NCI-H128 (cell line): ENCODE results near the gene MAGI2.

Experiments used
- DNase-seq: peaks from one replicate; lab custom pipeline; 2025; ENCODE audit not compliant: unreplicated experiment; lab: John Stamatoyannopoulos, UW

MAGI2 gene

GRCh38 chr7:79453558-79454360 is at the start of gene MAGI2:
Gene MAGI2 (minus strand): TSS chr7:79453667. CDS start chr7:79453320, 347 bp downstream.
- no peak for DNase-seq

GRCh38 chr7:79502151-79502550 is 48.7 kb upstream of the MAGI2 start:
- DNase-seq, result no peak

- DNase-seq, result no peak
These were observed 47.3 kb upstream of the MAGI2 start for GRCh38 chr7:79500759-79501158.

GRCh38 chr7:79497728-79498127 is 44.3 kb upstream of the MAGI2 start:
- no peak for DNase-seq

GRCh38 chr7:79495544-79496272 is 42.2 kb upstream of the MAGI2 start:
- no peak for DNase-seq

GRCh38 chr7:79494046-79494445 is 40.6 kb upstream of the MAGI2 start:
- DNase-seq, result no peak

- no peak for DNase-seq
These were observed 35.9 kb upstream of the MAGI2 start for GRCh38 chr7:79489371-79489770.

GRCh38 chr7:79478386-79478785 is 24.9 kb upstream of the MAGI2 start:
- DNase-seq, result no peak

- no peak for DNase-seq
These were observed 22.0 kb upstream of the MAGI2 start for GRCh38 chr7:79475455-79475854.

GRCh38 chr7:79471699-79472098 is 18.2 kb upstream of the MAGI2 start:
- no peak for DNase-seq

- DNase-seq, result no peak
These were observed 17.8 kb upstream of the MAGI2 start for GRCh38 chr7:79471283-79471682.

- no peak for DNase-seq
These were observed 12.1 kb upstream of the MAGI2 start for GRCh38 chr7:79465551-79465950.

GRCh38 chr7:79464051-79464450 is 10.6 kb upstream of the MAGI2 start:
- DNase-seq, result no peak

- DNase-seq, result no peak
These were observed 8.9 kb upstream of the MAGI2 start for GRCh38 chr7:79462390-79462789.

GRCh38 chr7:79461660-79462059 is 8.2 kb upstream of the MAGI2 start:
- no peak for DNase-seq

GRCh38 chr7:79459381-79459780 is 5.9 kb upstream of the MAGI2 start:
- DNase-seq, result no peak

- DNase-seq, result no peak
These were observed 5.3 kb upstream of the MAGI2 start for GRCh38 chr7:79458796-79459195.

- DNase-seq, result no peak
These were observed 1.8 kb upstream of the MAGI2 start for GRCh38 chr7:79455173-79455790.

GRCh38 chr7:79454361-79454960 is 994 bp upstream of the MAGI2 start:
- no peak for DNase-seq

GRCh38 chr7:79453266-79453557 is 255 bp downstream of the MAGI2 start:
- DNase-seq, result no peak

- DNase-seq, result no peak
These were observed 787 bp downstream of the MAGI2 start for GRCh38 chr7:79452495-79453265.
